Pancreas (tissue), 10 donors: ENCODE measurements around the gene SCCPDH. TPM values are rescaled to one million over a fixed set of nuclear protein-coding genes. Genes with fewer than 3 reads are reported as not detected.
"Not testable (repeated sequence)": the region's sequence is repeated elsewhere in the genome, so short reads cannot be mapped to it uniquely, and the experiment has no call there.

Experiments used
- ATAC-seq, 4 donors: fragments of 200-7000 bp; cut with Tn5 transposase; one replicate each; pipeline versions ENCODE4 v1.8.0 to v1.9.1; 2020; ENCODE audit warnings: mild to moderate bottlenecking in 4 of 4, moderate library complexity in 4 of 4
- DNase-seq, 6 donors: peaks; one replicate each; pipeline ENCODE4 v3.0.0-alpha.2; 2020
- FAIRE-seq: peaks from 2 replicates; lab custom pipeline; 2012; peaks lifted over from hg19 to GRCh38; lab: Jason Lieb, UNC
- H3K27ac ChIP-seq, 4 donors: fragments of 200-600 bp; sonication (generic); 1 replicate in 3 of 4; 2 replicates in 1 of 4; pipeline versions ENCODE4 v1.5.0 to v1.8.0; 2020
- H3K27me3 ChIP-seq, 4 donors: fragments of 200-600 bp; one replicate each; pipeline ENCODE4 v1.8.0; 2021
- H3K36me3 ChIP-seq, 3 donors: fragments of 200-600 bp; sonication (generic) in 1 of 3; one replicate each; pipeline versions ENCODE4 v1.5.0 to v1.8.0; 2020 to 2021
- H3K4me1 ChIP-seq, 3 donors: fragments of 200-600 bp; one replicate each; pipeline ENCODE4 v1.8.0; 2021
- H3K4me3 ChIP-seq, 4 donors: fragments of 200-600 bp; sonication (generic) in 2 of 4; one replicate each; pipeline versions ENCODE4 v1.5.0 to v1.8.0; 2020 to 2021
- H3K9me3 ChIP-seq, 4 donors: fragments of 200-600 bp; one replicate each; pipeline ENCODE4 v1.8.0; 2021
- CTCF ChIP-seq, 4 donors: fragments of 200-600 bp; sonication (generic) in 3 of 4; IDR thresholded peaks; one replicate each; pipeline versions ENCODE4 v1.5.0 to v1.8.0; 2021; ENCODE audit warnings: antibody characterized with exemption in 4 of 4
- WGBS, 2 donors: extraction: QIAGEN DNeasy Blood & Tissue Kit; methylation state at CpG; one replicate each; pipeline ENCODE4 v1.1.7; 2013; 5-methylcytosine and 5-hydroxymethylcytosine counted together
- intact Hi-C, 3 donors: fragments of 100-400 bp; cut with DNase I; formaldehyde crosslinking; loops; one replicate each; pipeline versions ENCODE4 v1.11.1 to v1.14.2; 2022
- polyA plus RNA-seq, 2 donors: library from polyadenylated mRNA; stranded (reverse); fragments of 200-250 nt; gene quantifications; one replicate each; pipeline ENCODE4 v1.2.3, GENCODE V29; 2013
- total RNA-seq, 6 donors: library from RNA; stranded (reverse); fragmentation: NEBNext Ultra II Directional in 4 of 6; extraction: Animal tissue kit (Norgen Biotek cat#: 25700) in 4 of 6; gene quantifications; one replicate each; pipeline versions ENCODE4 v1.2.1 to v1.2.4, GENCODE V29; 2021 to 2023
- donor health status: healthy with polysubstance abuse.
- donor health status: DM: no; HTN: no; CAD: no; lungs with moderate emphysema.
- donor health status: DM: no; HTN: no; CAD: no.
- donor health status: control.
- donor health status: control.
- donor health status: Bipolar disorder and iron deficiency.
- donor health status: DM: yes; HTN: yes; CAD: no.
- donor health status: DM: no; HTN: no; CAD: no.
- donor health status: DM: no; HTN: no; CAD: no.
- donor health status: DM: yes; HTN: yes; CAD: no.

The SCCPDH gene
- total and polyA plus RNA-seq, 8 donors: 6.9 to 17.9 (median 11.9) TPM

- TF ChIP-seq CTCF (IDR thresholded peaks at IDR 0.05): no peak
- Histone ChIP-seq H3K9me3 (no peaks in the 10 kb centered on the region), H3K4me3 (no peak overlapping the region), H3K36me3 (no peaks in the 10 kb centered on the region), H3K4me1 (no peaks in the 10 kb centered on the region), H3K27ac (no peak overlapping the region), H3K27me3 (no peaks in the 10 kb centered on the region)
- 70 to 82% methylated on average over 3 of the region's 3 CpGs for WGBS, 2 donors
- DNase-seq (no peak), FAIRE-seq (no peak), ATAC-seq (no peak)
- intact Hi-C loops: no loop called here
Observed at GRCh38 chr1:246811985-246812384, 87.8 kb downstream of the SCCPDH start.

- H3K9me3 ChIP-seq, H3K27ac ChIP-seq, H3K4me3 ChIP-seq, ATAC-seq, H3K4me1 ChIP-seq, FAIRE-seq, DNase-seq, intact Hi-C loops, H3K36me3 ChIP-seq, H3K27me3 ChIP-seq: not testable (repeated sequence)
- WGBS, 2 donors: 74 to 89% methylated on average over 4 of the region's 4 CpGs
Observed at GRCh38 chr1:246813325-246813724, 89.1 kb downstream of the SCCPDH start.

- 62 to 70% methylated on average over 13 of the region's 13 CpGs for WGBS, 2 donors
- ATAC-seq (no peak), DNase-seq (no peak), FAIRE-seq (no peak)
- no peaks in the 10 kb centered on the region for H3K36me3 ChIP-seq
- no peaks in the 10 kb centered on the region for H3K4me1 ChIP-seq
- no peak overlapping the region for H3K27ac ChIP-seq
- no peak overlapping the region for H3K4me3 ChIP-seq
- no peaks in the 10 kb centered on the region for H3K27me3 ChIP-seq
- TF ChIP-seq CTCF (IDR thresholded peaks at IDR 0.05): no peak
- no peaks in the 10 kb centered on the region for H3K9me3 ChIP-seq
- intact Hi-C loops: no loop called here
Observed at GRCh38 chr1:246814890-246815289, 90.7 kb downstream of the SCCPDH start.

GRCh38 chr1:246815693-246816270 lies 91.6 kb downstream of the SCCPDH start:
- intact Hi-C loops: no loop called here
- WGBS, 2 donors: 66 to 68% methylated on average over 11 of the region's 11 CpGs
- H3K27ac ChIP-seq: no peak overlapping the region
- ATAC-seq (no peak), DNase-seq (no peak), FAIRE-seq (no peak)
- H3K9me3 ChIP-seq: no peaks in the 10 kb centered on the region
- TF ChIP-seq CTCF (IDR thresholded peaks at IDR 0.05): no peak
- H3K27me3 ChIP-seq: no peaks in the 10 kb centered on the region
- H3K36me3 ChIP-seq: no peaks in the 10 kb centered on the region
- no peaks in the 10 kb centered on the region for H3K4me1 ChIP-seq
- no peak overlapping the region for H3K4me3 ChIP-seq

Other genes starting within 250 kb of the SCCPDH start
- 10 to 100 TPM in 1 of 6 donors, 1 to 10 TPM in 5; 4.6 to 10.5 (median 6.7) TPM for gene SMYD3, start 217.1 kb upstream of the SCCPDH start, total RNA-seq
- gene SMYD3, start 217.1 kb upstream of the SCCPDH start, polyA plus RNA-seq: 1 to 10 TPM; 5.7 to 8.6 TPM
- 1 to 10 TPM; 3.7 to 9.5 (median 7.1) TPM for gene TFB2M, start 158.1 kb upstream of the SCCPDH start, total RNA-seq
- 1 to 10 TPM; 3.3 to 8.3 TPM for gene TFB2M, start 158.1 kb upstream of the SCCPDH start, polyA plus RNA-seq
- gene CNST, start 158.0 kb upstream of the SCCPDH start, total RNA-seq: 10 to 100 TPM in 3 of 6 donors, 1 to 10 TPM in 3; 7.1 to 12.9 (median 10.6) TPM
- gene CNST, start 158.0 kb upstream of the SCCPDH start, polyA plus RNA-seq: 1 to 10 TPM; 3.6 to 7.3 TPM
- gene AHCTF1, start 207.5 kb downstream of the SCCPDH start, total RNA-seq: 10 to 100 TPM; 11.1 to 14.6 (median 11.7) TPM
- 1 to 10 TPM; 4.8 to 7.4 TPM for gene AHCTF1, start 207.5 kb downstream of the SCCPDH start, polyA plus RNA-seq